A673 (cell line): ENCODE data around the gene MGAT5. TPM values are rescaled to one million over a fixed set of nuclear protein-coding genes. Genes with fewer than 3 reads are reported as not detected.

Source experiments
- BruUV-seq: library from RNA; stranded (reverse); fragments of 400-500 nt; replicated peaks from 2 replicates; lab custom pipeline; 2021; lab: Mats Ljungman, UMichigan
- CTCF ChIA-PET: fragments of 300-600 bp; sonication (Branson Sonifier 250); formaldehyde crosslinking; loops from one replicate; lab custom pipeline; 2022; ENCODE audit warnings: antibody characterized with exemption; lab: Charles Lee
- POLR2A ChIA-PET: fragments of 300-600 bp; sonication (Branson Sonifier 250); formaldehyde crosslinking; loops from one replicate; lab custom pipeline; 2022; ENCODE audit warnings: antibody characterized with exemption; ENCODE audit not compliant: low non-redundant PET; lab: Charles Lee
- DNase-seq: peaks from one replicate; pipeline ENCODE4 v3.0.0-alpha.2; 2015; ENCODE audit warnings: low spot score
- H3K27ac ChIP-seq: fragments of 200-600 bp; sonication (generic); 2 replicates; pipeline ENCODE4 v1.5.1; 2016; ENCODE audit warnings: mixed run types, low read depth, mild to moderate bottlenecking, mixed read lengths, antibody characterized with exemption, low read length; ENCODE audit not compliant: poor library complexity, severe bottlenecking
- H3K27me3 ChIP-seq: fragments of 200-600 bp; sonication (generic); replicated peaks from 2 replicates; pipeline ENCODE4 v1.6.1; 2017; ENCODE audit warnings: mixed run types, low read depth, mild to moderate bottlenecking, mixed read lengths, antibody characterized with exemption, low read length; ENCODE audit not compliant: insufficient read depth, poor library complexity
- H3K36me3 ChIP-seq: fragments of 200-600 bp; sonication (generic); 2 replicates; pipeline ENCODE4 v1.6.1; 2016; ENCODE audit warnings: mixed run types, mild to moderate bottlenecking, mixed read lengths, antibody characterized with exemption, low read length; ENCODE audit not compliant: insufficient read depth, poor library complexity, severe bottlenecking
- H3K4me1 ChIP-seq: fragments of 200-600 bp; sonication (generic); 2 replicates; pipeline ENCODE4 v1.6.1; 2017; ENCODE audit warnings: mixed run types, mild to moderate bottlenecking, mixed read lengths, antibody characterized with exemption, low read length; ENCODE audit not compliant: insufficient read depth, poor library complexity, severe bottlenecking
- H3K4me3 ChIP-seq: fragments of 200-600 bp; sonication (generic); 2 replicates; pipeline ENCODE4 v1.5.1; 2016; ENCODE audit warnings: low read depth, mixed run types, mild to moderate bottlenecking, mixed read lengths, low read length; ENCODE audit not compliant: poor library complexity, severe bottlenecking
- H3K9me3 ChIP-seq: fragments of 200-600 bp; sonication (generic); 2 replicates; pipeline ENCODE4 v1.6.1; 2016; ENCODE audit warnings: mixed run types, low read depth, mild to moderate bottlenecking, mixed read lengths, antibody characterized with exemption, low read length; ENCODE audit not compliant: poor library complexity, severe bottlenecking
- EZH2 ChIP-seq: fragments of 200-600 bp; sonication (generic); IDR thresholded peaks from 2 replicates; pipeline ENCODE4 v1.6.1; 2017; ENCODE audit warnings: borderline replicate concordance, low read depth, mild to moderate bottlenecking, mixed read lengths, antibody characterized with exemption, low read length; ENCODE audit not compliant: poor library complexity, severe bottlenecking
- intact Hi-C: fragments of 100-400 bp; cut with micrococcal nuclease; formaldehyde crosslinking; loops from one replicate; pipeline ENCODE4 v1.10.0; 2022; ENCODE audit not compliant: unreplicated experiment
- total RNA-seq: library from RNA; stranded (reverse); gene quantifications from 2 replicates; pipeline ENCODE4 v1.2.3, GENCODE V29; 2021
- TF ChIP-seq, protein P1 (sequence below): fragments of 300-800, 200-600 bp; sonication (generic); conservative IDR thresholded peaks from 2 replicates; pipeline ENCODE4 v1.5.1; 2017; ENCODE audit warnings: low read depth, mild to moderate bottlenecking, antibody characterized with exemption, low read length, moderate library complexity, mixed read lengths

The MGAT5 gene
- total RNA-seq, 1 experiment from 2014 or later, result 11.0 TPM

DNA sequence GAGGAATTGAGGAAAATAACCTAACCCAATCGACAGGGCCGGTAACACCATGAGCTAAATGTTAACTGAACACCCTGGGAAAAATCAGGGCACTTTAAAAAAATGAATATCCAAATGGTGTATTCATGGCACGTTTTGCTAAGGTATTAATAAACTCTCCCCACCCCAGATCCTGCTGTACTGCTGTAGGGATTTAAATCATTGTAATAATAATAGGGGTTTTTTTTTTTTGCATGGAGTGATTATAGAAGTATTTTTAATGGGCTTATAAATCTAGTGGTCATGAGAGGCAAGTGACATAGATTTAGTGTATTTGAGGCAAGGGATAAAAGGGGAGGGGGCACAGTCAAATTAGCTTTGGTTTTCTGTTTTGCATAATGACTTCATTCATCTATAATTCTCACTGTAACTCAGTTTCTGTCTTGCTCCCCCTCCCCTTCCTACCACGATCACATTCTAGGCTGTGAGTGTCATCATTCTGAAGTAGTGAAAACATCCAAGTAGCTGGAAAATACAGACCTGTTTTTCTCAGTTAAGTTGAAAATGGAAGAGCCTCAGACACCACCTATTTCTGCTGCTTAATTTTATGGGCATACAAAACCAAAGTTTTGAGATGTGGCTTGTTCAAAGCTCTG lies 18.2 kb upstream of the MGAT5 start:
- DNase-seq, result no peak
- no peaks in the 10 kb centered on the region for H3K36me3 ChIP-seq
- no peak overlapping the region for H3K4me3 ChIP-seq
- no peaks in the 10 kb centered on the region for H3K4me1 ChIP-seq
- intact Hi-C loops, result no loop called here
- H3K27ac ChIP-seq, result no peak overlapping the region
- BruUV-seq, result no TSS peak
- ChIA-PET POLR2A (no interaction called here), CTCF (interaction anchor here (0.6 kb wide), 1 partner anchor 12 kb away, joined by 4 read pairs; no protein-coding TSS in a partner anchor)
- H3K27me3 ChIP-seq, result no peaks in the 10 kb centered on the region
- TF ChIP-seq EZH2, result no peak
- TF ChIP-seq, protein P1, sequence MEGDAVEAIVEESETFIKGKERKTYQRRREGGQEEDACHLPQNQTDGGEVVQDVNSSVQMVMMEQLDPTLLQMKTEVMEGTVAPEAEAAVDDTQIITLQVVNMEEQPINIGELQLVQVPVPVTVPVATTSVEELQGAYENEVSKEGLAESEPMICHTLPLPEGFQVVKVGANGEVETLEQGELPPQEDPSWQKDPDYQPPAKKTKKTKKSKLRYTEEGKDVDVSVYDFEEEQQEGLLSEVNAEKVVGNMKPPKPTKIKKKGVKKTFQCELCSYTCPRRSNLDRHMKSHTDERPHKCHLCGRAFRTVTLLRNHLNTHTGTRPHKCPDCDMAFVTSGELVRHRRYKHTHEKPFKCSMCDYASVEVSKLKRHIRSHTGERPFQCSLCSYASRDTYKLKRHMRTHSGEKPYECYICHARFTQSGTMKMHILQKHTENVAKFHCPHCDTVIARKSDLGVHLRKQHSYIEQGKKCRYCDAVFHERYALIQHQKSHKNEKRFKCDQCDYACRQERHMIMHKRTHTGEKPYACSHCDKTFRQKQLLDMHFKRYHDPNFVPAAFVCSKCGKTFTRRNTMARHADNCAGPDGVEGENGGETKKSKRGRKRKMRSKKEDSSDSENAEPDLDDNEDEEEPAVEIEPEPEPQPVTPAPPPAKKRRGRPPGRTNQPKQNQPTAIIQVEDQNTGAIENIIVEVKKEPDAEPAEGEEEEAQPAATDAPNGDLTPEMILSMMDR, result no peak
- H3K9me3 ChIP-seq, result no peaks in the 10 kb centered on the region

DNA sequence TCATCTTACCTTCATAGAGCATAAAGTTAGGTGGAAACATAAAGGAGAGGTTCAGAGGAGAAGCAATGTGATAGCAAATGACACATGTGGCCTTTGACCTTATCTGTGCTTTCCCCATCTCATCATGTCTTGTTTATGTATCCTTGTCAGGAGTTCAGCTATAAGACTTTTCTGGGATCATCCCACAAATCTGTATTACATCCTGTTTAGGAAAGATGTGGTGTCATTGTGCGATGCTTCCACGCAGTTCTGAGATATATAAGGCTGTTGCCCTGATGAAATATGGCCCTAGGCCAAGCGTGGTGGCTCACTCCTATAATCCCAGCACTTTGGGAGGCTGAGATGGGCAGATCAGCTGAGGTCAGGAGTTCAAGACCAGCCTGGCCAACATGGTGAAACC lies 15.5 kb upstream of the MGAT5 start:
- H3K9me3 ChIP-seq, result no peaks in the 10 kb centered on the region
- TF ChIP-seq EZH2, result no peak
- TF ChIP-seq, protein P1, result no peak
- peaks cover 6% of the 10 kb centered on the region for H3K27me3 ChIP-seq
- no peak overlapping the region for H3K27ac ChIP-seq
- H3K36me3 ChIP-seq, result no peaks in the 10 kb centered on the region
- BruUV-seq, result no TSS peak
- DNase-seq, result no peak
- H3K4me1 ChIP-seq, result no peaks in the 10 kb centered on the region
- ChIA-PET CTCF (no interaction called here), POLR2A (no interaction called here)
- intact Hi-C loops, result no loop called here
- H3K4me3 ChIP-seq, result no peak overlapping the region

DNA sequence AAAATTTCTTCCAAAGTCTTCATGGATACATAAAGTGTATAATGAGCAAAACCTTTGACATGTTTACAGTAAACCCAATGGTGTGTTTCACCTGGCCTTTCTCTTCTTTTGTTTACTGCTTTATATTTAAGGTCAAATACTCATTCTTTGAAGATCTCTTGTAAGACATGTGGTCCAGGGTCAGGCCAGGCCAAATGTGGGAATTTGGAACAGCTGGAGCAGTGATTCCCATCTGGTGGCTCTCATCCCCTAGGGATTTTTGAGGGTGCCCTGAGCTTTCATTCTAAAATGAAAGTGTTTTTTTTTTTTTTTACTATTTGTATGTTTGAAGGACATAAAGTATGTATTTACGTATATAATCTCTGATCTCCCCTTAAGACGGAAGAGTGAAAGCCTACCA lies 13.8 kb upstream of the MGAT5 start:
- Histone ChIP-seq H3K36me3 (no peaks in the 10 kb centered on the region), H3K27ac (no peak overlapping the region), H3K27me3 (peaks cover 6% of the 10 kb centered on the region), H3K9me3 (no peaks in the 10 kb centered on the region), H3K4me3 (no peak overlapping the region), H3K4me1 (no peaks in the 10 kb centered on the region)
- TF ChIP-seq, protein P1, result no peak
- no peak for TF ChIP-seq EZH2
- BruUV-seq, result no TSS peak
- intact Hi-C loops, result loop anchor here (10.0 kb wide), 1 partner anchor 175 kb away; no protein-coding TSS in a partner anchor
- CTCF ChIA-PET, result no interaction called here
- POLR2A ChIA-PET, result no interaction called here
- no peak for DNase-seq
